Left colon (tissue), 2 donors: ENCODE results near the gene TMEM123. TPM values are rescaled to one million over a fixed set of nuclear protein-coding genes. Genes with fewer than 3 reads are reported as not detected.
"Not testable (repeated sequence)": the region's sequence is repeated elsewhere in the genome, so short reads cannot be mapped to it uniquely, and the experiment has no call there.

Experiments used
- ATAC-seq: fragments of 200-7000 bp; cut with Tn5 transposase; one replicate; pipeline ENCODE4 v1.9.1; 2020; ENCODE audit warnings: mild to moderate bottlenecking, moderate library complexity
- DNase-seq, 2 donors: peaks; one replicate each; pipeline ENCODE4 v3.0.0-alpha.2; 2020
- intact Hi-C, 2 donors: fragments of 100-400 bp; cut with DNase I in 1 of 2; cut with micrococcal nuclease in 1 of 2; formaldehyde crosslinking; loops; one replicate each; pipeline versions ENCODE4 v1.11.2 to v1.14.0; 2022; cut with DNase I, micrococcal nuclease
- total RNA-seq, 2 donors: library from RNA; stranded (reverse); fragmentation: NEBNext Ultra II Directional; extraction: Animal tissue kit (Norgen Biotek cat#: 25700); gene quantifications; one replicate each; pipeline ENCODE4 v1.2.1, GENCODE V29; 2021
- donor health status: DM: no; HTN: no; CAD: no.
- donor health status: DM: yes; HTN: yes; CAD: no.

TMEM123 gene
- total RNA-seq, 2 donors from 2014 or later, result 105 to 114 TPM

DNA sequence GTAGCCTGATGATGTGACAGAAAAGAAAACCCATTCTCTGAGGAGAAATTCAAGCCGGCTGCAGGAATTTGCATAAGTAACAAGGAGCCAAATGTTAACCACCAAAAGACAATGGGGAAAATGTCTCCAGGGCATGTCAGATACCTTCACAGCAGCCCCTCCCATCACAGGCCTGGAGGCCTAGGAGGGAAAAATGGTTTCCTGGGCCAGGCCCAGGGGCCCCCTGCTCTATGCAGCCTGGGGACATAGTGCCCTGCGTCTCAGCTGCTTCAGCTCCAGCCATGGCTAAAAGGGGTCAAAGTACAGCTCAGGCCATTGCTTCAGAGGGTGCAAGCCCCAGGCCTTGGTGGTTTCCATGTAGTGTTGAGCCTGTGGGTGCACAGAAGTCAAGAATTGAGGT lies 20.0 kb downstream of the TMEM123 start:
- ATAC-seq, DNase-seq, intact Hi-C loops: not testable (repeated sequence)

DNA sequence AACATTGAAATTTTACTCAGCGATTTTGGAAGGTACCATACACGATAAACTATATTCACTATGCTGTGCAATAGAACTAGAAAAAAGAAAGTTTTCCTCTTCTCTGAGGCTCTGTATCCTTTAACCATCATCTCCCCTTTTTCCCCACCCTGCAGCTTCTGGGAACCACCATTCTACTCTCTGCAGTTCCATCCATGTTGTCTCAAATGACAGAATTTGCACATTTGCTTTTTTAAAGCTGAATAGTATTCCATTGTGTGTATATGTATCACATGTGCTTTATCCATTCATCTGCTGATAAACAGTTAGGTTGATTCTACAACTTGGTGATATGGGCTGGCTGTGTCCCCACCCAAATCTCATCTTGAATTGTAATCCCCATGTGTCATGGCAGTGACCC lies 21.2 kb downstream of the TMEM123 start:
- ATAC-seq (no peak), DNase-seq (no peak)
- intact Hi-C loops, result no loop called here

DNA sequence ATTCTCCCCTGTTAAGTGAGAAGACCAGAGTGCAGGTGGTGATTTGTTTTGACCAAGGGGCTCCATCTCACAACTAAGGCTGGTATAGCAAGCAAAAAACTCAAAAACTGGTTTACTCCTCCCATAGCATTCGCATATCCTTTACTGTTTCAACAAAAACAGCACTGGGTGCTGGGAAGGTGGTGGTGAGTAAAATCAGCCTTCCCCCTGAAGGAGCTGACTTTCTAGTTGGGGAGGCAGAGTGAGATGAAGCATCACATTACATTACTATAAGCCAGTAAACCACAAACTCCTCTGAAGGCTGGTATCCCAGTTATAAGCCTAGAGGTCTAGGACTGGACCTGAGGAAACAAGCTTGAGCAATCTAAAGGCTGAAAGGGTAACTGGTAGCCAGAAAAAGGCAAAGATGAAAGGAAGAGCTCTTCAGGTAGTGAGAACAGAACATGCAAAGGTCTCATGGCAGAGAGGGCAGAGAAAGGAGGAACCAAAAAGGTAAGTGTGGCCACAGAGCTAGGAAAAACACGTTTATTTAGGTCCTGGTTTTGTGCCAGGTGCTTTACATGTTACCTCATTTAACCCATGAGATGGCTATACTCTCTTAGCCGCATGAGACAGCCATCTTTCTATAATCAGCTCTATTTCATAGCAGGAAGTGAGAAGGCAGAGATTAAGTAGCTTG lies 22.3 kb downstream of the TMEM123 start:
- ATAC-seq (no peak), DNase-seq (no peak)
- intact Hi-C loops, result no loop called here

DNA sequence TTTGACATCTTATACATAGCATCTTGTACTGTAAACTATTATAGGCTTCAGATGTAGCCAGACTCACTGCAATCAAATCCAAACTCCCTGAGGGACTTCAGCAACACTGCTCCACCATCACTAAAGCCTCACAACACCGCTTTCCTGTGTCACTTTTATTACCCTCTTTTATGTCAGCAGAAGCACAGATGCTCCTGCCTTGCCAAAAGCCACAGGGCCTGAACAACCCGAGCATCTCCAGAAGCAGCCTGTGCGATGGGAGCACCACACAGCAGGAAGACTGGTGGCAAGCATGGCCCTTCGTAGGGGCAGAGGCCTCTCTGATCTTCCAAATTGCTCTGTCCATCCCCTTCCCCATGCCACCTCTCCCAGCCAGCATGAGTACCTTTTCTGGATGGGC lies 22.9 kb downstream of the TMEM123 start:
- intact Hi-C loops, result no loop called here
- ATAC-seq, result no peak
- DNase-seq, result no peak

DNA sequence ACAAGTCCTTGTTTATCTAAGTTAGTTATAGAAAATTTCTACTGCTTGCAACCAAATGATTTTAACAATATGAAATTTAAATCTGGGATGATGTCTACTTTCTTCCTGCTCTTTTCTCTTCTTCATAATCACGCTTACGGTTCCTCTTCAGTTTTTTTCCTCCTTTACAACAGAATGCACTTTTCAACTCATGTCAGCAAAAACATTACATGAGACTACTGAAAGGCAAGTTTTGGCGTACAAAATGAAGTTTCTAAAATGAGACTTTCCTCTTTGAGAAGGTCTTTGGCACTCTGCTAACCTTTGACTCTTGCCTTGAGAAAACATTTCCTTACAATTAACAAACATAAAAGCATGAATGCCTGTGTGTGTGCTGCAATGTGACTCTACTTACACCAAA lies 23.3 kb downstream of the TMEM123 start:
- ATAC-seq (no peak), DNase-seq (no peak)
- intact Hi-C loops, result no loop called here

DNA sequence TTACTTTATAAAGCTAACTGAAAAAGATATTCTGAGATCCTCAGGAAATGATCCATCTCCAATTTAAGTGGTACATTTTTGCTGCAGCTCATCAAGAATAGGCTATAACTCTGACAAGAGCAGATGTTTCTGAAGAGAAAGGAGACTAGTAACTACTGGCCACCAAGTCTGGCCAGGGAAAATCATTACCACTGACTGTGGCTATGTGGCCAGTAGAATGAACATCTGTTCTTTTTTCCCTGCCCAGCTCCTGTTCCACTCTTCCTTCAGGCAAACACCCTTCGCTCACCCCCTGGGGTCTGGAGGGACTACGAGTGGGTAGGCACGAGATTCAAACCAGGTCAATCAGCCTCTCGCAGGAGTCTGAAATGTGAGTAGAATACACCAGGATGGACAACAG lies 23.9 kb downstream of the TMEM123 start:
- intact Hi-C loops, result no loop called here
- DNase-seq (no peak), ATAC-seq (no peak)

DNA sequence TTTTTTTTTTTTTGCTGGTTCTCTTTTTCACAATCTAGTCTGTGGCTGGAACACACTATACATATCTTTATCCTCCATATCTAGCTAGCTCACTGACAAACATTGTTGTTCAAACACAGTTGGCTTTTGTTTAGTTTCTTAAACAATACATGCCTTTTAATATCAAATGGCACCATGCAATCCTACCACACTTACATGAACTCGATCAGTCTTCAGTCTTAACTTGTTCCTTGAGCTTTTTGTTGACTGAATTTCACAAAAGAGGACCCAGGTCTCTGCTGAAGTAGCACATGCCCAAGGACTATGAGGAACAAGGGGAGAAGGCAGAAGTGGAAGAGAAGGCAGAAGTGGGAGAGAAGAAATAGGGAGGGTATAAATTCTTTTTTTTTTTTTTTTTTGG lies 25.5 kb downstream of the TMEM123 start:
- ATAC-seq, result no peak
- intact Hi-C loops, result no loop called here
- DNase-seq, result no peak

DNA sequence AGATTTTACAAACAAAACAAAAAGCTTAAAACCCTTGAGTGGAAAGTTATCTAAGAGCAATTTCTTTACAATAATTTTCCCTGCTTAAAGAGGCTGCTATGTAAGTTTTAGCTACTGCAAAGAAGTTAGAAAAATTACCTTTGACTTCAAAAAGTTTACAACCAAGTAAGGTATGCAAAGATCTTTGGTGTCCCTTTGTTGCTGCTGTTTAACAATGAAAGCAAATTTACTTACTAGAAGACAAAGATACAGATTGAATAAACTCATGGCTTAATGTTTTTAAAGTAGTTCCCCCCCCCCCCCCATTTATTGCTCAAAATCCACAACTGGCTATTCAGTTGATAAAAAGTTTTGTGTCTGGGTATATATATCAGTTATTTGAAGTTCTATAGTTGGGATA lies 26.0 kb downstream of the TMEM123 start:
- no peak for DNase-seq
- intact Hi-C loops, result no loop called here
- no peak for ATAC-seq

DNA sequence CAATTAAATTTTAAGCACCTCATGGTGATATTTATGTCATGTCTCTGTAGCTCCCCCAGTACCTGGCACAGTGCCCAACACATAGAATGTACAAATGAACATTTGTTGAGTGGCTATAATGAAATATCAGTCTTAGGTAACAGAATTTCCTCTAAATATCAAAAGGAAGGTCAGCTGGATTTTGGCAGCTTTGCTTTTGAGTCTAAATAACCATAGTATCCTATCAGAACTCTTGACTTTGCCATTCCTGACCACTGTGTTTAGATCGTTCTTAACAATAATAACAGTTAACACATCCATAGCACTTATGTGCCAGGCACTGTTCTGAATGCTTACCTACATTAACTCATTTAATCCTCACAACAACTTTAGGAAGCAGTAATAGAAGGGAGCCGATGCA lies 26.6 kb downstream of the TMEM123 start:
- intact Hi-C loops, result no loop called here
- ATAC-seq (no peak), DNase-seq (no peak)

DNA sequence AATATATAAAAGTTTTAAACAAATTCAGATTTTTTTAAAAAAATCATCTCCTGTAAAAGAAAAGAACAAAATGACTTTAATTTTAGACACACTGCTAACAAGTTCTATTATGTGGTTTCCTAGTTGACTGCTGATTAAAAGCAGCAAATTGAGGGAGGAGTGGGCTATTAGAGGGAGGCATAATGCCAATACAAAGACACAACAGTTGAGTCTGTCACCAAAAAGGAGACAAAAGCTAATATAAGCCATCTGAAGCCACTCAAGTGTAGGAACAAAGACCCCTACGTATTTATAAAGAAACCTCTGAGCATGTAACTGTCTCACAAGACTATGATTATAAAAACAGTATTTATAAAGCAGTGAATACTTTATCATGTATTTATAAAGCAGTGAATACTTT lies 28.6 kb downstream of the TMEM123 start:
- ATAC-seq (no peak), DNase-seq (no peak)
- intact Hi-C loops, result no loop called here

DNA sequence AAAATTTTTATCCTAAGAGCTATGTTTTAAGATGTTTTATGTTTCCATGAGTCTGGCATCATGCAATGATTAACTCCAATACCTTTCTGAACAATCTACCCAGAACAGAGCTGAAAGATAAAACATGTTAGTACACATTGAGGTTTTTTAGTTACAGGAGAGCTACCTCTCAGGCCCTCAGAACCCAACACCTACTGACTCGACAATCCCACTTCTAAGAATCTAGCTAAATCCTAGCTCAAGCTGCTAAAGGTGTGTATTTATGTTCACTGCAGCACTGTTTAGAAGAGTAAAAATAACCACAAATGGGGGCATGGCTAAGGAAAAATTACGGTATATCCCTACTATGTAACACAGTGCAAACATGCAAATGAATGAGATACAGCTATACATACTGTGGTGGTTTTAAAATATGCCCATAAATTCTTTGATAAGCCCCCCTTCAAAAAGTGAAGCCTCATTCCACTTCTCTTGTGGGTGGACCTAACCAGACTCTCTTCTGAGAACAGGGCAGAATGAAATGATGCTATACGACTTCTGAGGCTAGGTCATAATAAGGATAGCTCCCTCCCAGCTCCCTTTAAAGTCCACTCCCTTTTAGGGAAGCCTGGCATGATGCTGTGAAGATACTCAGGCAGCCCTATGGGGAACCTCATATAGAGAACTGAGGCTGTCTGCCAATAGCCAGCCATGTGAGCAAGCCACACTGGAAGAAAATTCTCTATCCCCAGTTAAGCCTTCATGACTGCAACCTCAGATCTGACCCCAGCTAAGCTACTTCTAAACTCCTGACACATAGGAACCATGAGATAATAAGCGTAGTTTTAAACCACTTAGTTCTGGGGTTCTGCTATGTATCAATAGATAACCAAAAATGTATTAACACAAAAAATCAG lies 29.5 kb downstream of the TMEM123 start:
- intact Hi-C loops, result no loop called here
- ATAC-seq (no peak), DNase-seq (no peak)

DNA sequence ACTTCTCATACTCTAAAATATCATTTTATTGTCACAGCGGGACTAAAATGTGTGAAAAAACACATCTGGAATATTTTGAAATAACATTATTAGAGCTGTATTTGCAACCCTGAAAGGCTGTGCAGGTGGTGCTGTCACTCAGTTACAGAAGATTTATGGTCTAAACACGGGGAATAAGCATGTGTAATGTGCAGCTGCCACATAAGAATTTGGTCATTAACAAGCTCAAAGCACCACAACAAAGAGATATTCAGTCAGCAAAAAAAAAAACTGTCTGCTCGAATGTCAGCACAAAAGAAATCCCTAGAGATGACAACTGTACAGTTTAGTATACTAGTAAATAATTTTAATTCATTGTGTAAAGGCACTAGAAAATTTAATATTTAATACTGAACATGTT lies 31.3 kb downstream of the TMEM123 start:
- intact Hi-C loops, result no loop called here
- DNase-seq, result no peak
- ATAC-seq, result no peak

DNA sequence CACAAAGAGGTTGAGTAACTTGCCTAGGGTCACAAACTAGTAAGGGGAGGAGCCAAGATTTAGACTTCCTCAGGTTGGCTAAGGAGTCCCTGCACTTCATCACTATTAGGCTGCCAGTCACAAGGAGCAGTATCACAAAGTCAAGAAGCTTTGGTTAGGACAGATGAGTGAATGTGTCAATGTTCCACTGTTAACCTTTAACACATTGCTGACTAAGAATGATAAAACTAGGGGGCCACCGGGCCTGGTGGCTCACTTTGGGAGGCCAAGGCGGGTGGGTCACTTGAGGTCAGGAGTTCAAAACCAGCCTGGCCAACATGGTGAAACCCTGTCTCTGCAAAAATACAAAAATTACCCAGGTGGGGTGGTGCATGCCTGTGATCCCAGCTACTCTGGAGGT lies 32.0 kb downstream of the TMEM123 start:
- ATAC-seq, result no peak
- no peak for DNase-seq
- intact Hi-C loops, result no loop called here

DNA sequence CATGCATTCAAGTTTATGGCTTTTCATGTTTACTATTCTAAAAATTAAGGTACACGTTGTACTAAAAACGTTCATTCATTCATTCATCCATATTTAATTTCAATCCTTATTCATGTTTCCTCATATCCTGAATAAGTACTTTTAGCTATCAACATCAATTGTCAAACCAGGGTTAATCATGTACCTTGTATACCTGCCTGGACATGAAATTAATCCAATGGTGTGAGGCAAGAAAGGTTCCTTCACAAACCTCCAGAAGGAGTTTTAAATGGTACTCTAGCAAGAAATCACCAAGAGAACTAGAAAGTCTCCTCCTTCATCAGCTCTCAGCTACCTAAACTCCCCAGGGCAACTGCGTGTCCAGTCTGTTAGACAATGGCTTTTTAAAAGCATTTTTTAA lies 33.4 kb downstream of the TMEM123 start:
- ATAC-seq, result no peak
- intact Hi-C loops, result no loop called here
- no peak for DNase-seq

DNA sequence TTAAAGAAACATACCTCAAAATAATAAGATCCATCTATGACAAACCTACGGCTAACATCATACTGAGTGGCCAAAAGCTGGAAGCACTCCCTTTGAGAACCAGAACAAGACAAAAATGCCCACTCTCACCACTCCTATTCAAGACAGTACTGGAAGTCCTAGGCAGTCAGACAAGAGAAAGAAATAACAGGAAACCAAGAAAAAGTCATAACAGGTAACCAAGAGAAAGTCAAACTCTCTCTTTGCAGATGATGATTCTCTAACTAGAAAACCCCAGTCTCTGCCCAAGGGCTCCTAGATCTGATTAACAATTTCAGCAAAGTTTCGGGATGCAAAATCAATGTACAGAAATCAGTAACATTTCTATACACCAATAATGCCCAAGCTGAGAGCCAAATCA lies 35.6 kb downstream of the TMEM123 start:
- intact Hi-C loops, result no loop called here
- no peak for ATAC-seq

DNA sequence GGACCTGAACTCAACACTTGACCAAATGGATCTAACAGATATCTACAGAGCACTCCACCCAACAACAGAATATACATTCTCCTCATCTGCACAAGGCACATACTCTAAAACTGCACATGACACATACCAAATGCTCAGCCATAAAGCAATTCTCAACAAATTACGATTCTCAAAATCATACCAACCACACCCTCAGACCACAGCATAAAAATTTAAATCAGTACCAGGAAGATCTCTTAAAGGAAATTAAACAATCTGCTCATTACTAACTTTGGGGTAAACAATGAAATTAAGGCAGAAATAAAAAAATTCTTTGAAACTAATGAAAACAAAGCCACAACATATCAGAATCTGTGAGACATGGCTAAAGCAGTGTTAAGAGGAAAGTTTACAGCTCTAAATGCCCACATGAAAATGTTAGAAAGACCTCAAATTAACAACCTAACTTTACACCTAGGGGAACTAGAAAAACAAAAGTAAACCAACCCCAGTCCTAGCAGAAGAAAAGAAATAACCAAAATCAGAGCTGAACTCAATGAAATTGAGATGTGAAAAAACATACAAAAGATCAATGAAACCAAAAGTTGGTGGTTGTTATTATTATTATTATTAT lies 37.2 kb downstream of the TMEM123 start:
- ATAC-seq (peak; percentile 88), DNase-seq (no peak)
- intact Hi-C loops, result no loop called here

More for the DNA sequence above, 35.6 kb downstream of the TMEM123 start:
- DNase-seq, result no peak

DNA sequence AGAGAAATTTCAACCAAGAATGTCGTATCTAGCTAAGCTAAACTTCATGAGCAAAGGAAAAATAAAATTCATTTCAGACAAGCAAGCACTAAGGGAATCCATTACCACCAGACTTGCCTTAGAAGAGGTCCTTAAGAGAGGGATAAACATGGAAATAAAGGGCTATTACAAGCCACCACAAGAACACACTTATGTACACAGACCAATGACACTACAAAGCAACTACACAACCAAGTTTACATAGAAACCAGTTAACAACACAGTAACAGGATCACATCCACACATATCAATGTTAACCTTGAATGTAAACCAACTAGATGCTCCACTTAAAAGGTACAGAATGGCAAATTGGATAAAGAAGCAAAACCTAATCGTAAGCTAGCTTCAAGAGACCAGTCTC lies 38.0 kb downstream of the TMEM123 start:
- intact Hi-C loops, result no loop called here
- ATAC-seq (no peak), DNase-seq (no peak)

DNA sequence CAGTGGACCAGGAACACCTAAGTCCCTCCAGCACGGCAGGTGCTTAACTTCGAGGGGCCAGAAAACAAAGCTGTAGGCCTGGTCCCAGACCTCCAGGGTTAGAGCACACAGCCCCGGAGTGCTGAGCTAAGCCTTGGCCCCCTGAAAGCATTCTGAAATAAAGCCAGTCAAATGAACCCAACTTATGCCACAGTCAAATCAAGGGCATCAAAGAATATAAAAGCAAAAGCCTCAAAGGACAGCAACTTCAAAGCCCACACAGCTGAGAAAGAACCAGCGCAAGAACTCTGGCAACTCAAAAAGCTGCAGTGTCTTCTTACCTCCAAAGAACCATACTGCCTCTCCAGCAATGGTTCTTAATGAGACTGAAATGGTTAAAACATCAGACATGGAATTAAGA lies 39.1 kb downstream of the TMEM123 start:
- no peak for DNase-seq
- intact Hi-C loops, result no loop called here
- no peak for ATAC-seq

DNA sequence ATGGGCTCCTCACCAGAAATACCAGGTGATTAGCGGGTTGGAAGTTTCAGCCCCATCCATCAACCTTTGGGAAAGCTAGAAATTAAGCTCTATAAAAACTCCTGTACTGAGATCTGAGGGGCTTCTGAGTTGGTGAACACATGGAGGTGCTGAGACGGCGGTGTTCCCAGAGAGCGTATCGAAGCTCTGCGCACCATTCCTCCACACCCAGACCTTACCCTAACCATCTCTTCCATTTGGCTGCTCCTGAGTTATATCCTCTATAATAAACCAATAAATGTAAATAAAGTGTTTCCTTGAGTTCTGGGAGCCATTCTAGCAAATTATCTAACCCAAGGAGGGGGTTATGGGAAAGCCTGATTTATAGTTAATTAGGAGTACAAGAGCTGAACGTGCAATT lies 41.4 kb downstream of the TMEM123 start:
- intact Hi-C loops, result no loop called here
- ATAC-seq, result peak; percentile 58
- DNase-seq, result no peak

DNA sequence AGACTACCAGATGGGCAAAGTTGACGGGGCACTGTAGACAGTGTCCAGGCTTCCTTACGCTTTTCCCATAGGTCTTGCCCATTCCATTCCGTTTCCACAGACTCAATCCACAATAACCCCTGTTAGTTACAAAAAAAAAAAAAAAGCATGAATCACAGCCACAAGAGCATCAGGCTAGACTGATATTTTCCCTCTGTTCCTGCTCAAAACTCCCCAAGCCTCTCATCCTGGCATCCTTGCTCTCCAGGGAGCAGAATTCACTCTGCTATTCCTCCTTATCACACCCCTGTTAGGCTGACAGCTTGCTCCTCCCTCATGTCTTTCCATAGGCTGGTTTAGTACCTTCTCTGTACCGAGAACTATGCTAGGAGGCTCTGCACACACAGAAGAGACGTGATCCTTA lies 42.2 kb downstream of the TMEM123 start:
- intact Hi-C loops, result no loop called here

More for the DNA sequence above, 42.2 kb downstream of the TMEM123 start:
- DNase-seq (no peak), ATAC-seq (no peak)
